ENCODE data around the gene KRTAP11-1. TPM values are rescaled to one million over a fixed set of nuclear protein-coding genes. Genes with fewer than 3 reads are reported as not detected.

Gene KRTAP11-1
- total and polyA plus RNA-seq, 2 experiments from 2014 or later, result not detected

GRCh38 chr21:30847627-30848500, 33.5 kb downstream of the KRTAP11-1 start:
- Histone ChIP-seq H4K20me1 (replicated peaks; ENCODE audit: insufficient read depth) (no peaks in the 10 kb centered on the region), H3K79me2 (replicated peaks; ENCODE audit: insufficient read depth) (no peaks in the 10 kb centered on the region), H2AFZ (no peak overlapping the region), H3K27me3 (ENCODE audit: insufficient read depth) (no peaks in the 10 kb centered on the region), H3K9me2 (ENCODE audit: insufficient read depth) (no peaks in the 10 kb centered on the region), H3K36me3 (ENCODE audit: insufficient read depth) (no peaks in the 10 kb centered on the region), H3K4me1 (ENCODE audit: insufficient read depth) (no peaks in the 10 kb centered on the region), H3F3A (replicated peaks; ENCODE audit: low read depth) (no peaks in the 10 kb centered on the region), H3K4me3 (no peak overlapping the region), H3K4me2 (no peak overlapping the region), H3K27ac (ENCODE audit: low read depth) (no peak overlapping the region)
- Mint-ChIP-seq H3K27ac (no peak overlapping the region), H3K36me3 (ENCODE audit: low read depth) (no peaks in the 10 kb centered on the region), H3K27me3 (ENCODE audit: insufficient read depth, low read depth, poor library complexity) (peaks cover 2% of the 10 kb centered on the region), H3K4me3 (no peak overlapping the region), H3K4me1 (no peaks in the 10 kb centered on the region), H3K9me3 (no peaks in the 10 kb centered on the region)
- DNase-seq (ENCODE audit: low spot score) (no peak), ATAC-seq (no peak)
- TF ChIP-seq ZNF114 (CRISPR knock-in tag; IDR thresholded peaks at IDR 0.05), result no peak
- no peak for TF ChIP-seq EZH2phosphoT487 (IDR thresholded peaks at IDR 0.05; ENCODE audit: unreplicated experiment)
- no peak for TF ChIP-seq STAT1 (IDR thresholded peaks at IDR 0.05; ENCODE audit: unreplicated experiment)
- no peak for TF ChIP-seq EZH2 (IDR thresholded peaks at IDR 0.05; ENCODE audit: low read depth, unreplicated experiment)
- TF ChIP-seq JUNB (IDR thresholded peaks at IDR 0.05; ENCODE audit: unreplicated experiment), result no peak
- TF ChIP-seq POLR2AphosphoS5 (IDR thresholded peaks at IDR 0.05; ENCODE audit: low read depth), result no peak

- no peak overlapping the region for H2AFZ ChIP-seq
- Mint-ChIP-seq H3K36me3 (ENCODE audit: low read depth) (no peaks in the 10 kb centered on the region), H3K27me3 (ENCODE audit: insufficient read depth, low read depth, poor library complexity) (peaks cover 2% of the 10 kb centered on the region), H3K9me3 (no peaks in the 10 kb centered on the region), H3K4me1 (no peaks in the 10 kb centered on the region), H3K27ac (no peak overlapping the region), H3K4me3 (no peak overlapping the region)
- DNase-seq (ENCODE audit: low spot score), result peak; percentile 28
- H3K27ac ChIP-seq (ENCODE audit: low read depth), result no peak overlapping the region
- H3K9me2 ChIP-seq (ENCODE audit: insufficient read depth), result no peaks in the 10 kb centered on the region
- no peak overlapping the region for H3K4me2 ChIP-seq
- H3K4me3 ChIP-seq, result no peak overlapping the region
- no peaks in the 10 kb centered on the region for H3K36me3 ChIP-seq (ENCODE audit: insufficient read depth)
- H3F3A ChIP-seq (replicated peaks; ENCODE audit: low read depth), result no peaks in the 10 kb centered on the region
- H3K79me2 ChIP-seq (replicated peaks; ENCODE audit: insufficient read depth), result no peaks in the 10 kb centered on the region
- no peaks in the 10 kb centered on the region for H4K20me1 ChIP-seq (replicated peaks; ENCODE audit: insufficient read depth)
- no peaks in the 10 kb centered on the region for H3K4me1 ChIP-seq (ENCODE audit: insufficient read depth)
- no peaks in the 10 kb centered on the region for H3K27me3 ChIP-seq (ENCODE audit: insufficient read depth)
- TF ChIP-seq REST (IDR thresholded peaks at IDR 0.05; ENCODE audit: unreplicated experiment) (no peak), CTCF (conservative IDR thresholded peaks at IDR 0.05; ENCODE audit: low read depth in 2 of 2) (peak in 1 of 2 experiments; percentile 44; a peak in 2 of 4 replicates)
- ATAC-seq, result no peak; the same call in 2 of the 3 replicates
Measured at GRCh38 chr21:30842990-30843389, 38.4 kb downstream of the KRTAP11-1 start.
